ENCODE results near the gene GOSR2. TPM values are rescaled to one million over a fixed set of nuclear protein-coding genes. Genes with fewer than 3 reads are reported as not detected.

GOSR2 gene
- total and polyA plus RNA-seq, 2 of the 8 experiments (the other 6 are each of a cell fraction or from before 2014, with no cell fraction given) = 28.2 to 36.2 TPM

DNA sequence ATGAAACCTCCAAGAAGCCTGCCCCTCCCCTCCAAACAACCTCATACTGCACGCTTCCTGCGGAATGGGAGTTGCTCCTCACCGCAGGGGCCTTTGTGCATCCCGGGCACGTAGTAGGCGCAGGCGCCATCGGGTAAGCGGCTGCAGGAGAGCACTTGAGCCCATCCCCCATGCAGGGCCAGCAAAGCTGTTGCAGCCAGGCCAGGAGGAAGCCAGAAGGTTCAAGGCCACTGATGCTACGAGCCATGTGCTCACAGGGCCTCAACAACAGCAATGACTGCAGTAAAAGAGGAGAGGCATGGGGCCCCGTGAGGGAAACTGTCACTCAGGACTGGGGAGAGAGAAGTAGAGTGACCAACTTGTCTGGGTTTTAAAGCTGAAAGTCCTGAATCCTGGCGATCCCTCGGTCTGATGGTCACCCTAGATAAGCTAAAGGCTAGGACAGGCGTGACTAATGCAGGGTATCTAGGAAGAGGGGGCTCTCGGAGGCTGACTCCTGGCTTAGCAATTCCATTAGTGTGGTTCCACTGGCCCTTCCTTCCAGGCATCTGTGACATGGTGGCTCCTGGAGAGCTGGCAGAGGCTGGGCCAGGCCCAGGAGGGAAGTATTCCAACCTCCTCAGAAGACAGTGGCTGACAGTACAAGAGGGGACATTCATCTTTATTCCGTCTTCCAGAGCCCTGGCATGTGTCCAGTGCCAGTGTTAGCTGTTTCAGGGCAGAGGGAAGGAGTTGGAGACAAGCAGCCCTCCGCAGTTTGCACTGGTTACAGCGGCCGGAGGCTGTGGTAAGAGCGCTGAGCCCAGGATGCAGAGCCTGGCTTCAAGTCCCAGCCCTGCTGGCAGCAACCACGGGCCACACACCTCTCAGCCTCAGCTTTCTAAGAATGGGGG is 20.8 kb downstream of the GOSR2 start:
- CTCF ChIA-PET (ENCODE audit: partially characterized antibody) = interaction anchor here (0.6 to 10.0 kb wide), 23 partner anchors 11 to 138 kb away, joined by 3 to 154 read pairs (median 10); no protein-coding TSS in a partner anchor
- Histone ChIP-seq H3K4me2 (ENCODE audit: insufficient read depth in 1 of 2, low read depth in 2 of 2, low read length in 2 of 2) (peak overlapping the region in 1 of 2 experiments; percentile 12; a peak in 1 of 4 replicates), H3K9ac (replicated peaks in 1 of 4; ENCODE audit: extremely low read depth in 1 of 4, low read depth in 3 of 4, low read length in 3 of 4) (no peak overlapping the region)
- TF ChIP-seq EGR1 (IDR thresholded peaks at IDR 0.05; ENCODE audit: borderline replicate concordance, low read depth, low read length) (no peak), USF2 (IDR thresholded peaks at IDR 0.05; ENCODE audit: low read length) (no peak), SP2 (IDR thresholded peaks at IDR 0.05; ENCODE audit: low read length) (no peak), POLR2A (IDR thresholded peaks at IDR 0.05; ENCODE audit: control extremely low read depth in 1 of 2, low read depth in 2 of 2, low read length in 2 of 2) (peak in 1 of 2 experiments; percentile 50; a peak in 1 of 3 replicates)
- TF ChIP-seq, protein P1, sequence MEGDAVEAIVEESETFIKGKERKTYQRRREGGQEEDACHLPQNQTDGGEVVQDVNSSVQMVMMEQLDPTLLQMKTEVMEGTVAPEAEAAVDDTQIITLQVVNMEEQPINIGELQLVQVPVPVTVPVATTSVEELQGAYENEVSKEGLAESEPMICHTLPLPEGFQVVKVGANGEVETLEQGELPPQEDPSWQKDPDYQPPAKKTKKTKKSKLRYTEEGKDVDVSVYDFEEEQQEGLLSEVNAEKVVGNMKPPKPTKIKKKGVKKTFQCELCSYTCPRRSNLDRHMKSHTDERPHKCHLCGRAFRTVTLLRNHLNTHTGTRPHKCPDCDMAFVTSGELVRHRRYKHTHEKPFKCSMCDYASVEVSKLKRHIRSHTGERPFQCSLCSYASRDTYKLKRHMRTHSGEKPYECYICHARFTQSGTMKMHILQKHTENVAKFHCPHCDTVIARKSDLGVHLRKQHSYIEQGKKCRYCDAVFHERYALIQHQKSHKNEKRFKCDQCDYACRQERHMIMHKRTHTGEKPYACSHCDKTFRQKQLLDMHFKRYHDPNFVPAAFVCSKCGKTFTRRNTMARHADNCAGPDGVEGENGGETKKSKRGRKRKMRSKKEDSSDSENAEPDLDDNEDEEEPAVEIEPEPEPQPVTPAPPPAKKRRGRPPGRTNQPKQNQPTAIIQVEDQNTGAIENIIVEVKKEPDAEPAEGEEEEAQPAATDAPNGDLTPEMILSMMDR (IDR thresholded peaks at IDR 0.05; ENCODE audit: control extremely low read depth in 1 of 3, insufficient read depth in 1 of 3, low read depth in 1 of 3, low read length in 3 of 3) = no peak

More for the DNA sequence above, 20.8 kb downstream of the GOSR2 start:
- Histone ChIP-seq H3K56ac (replicated peaks; ENCODE audit: insufficient read length, low read depth, low read length) (no peak overlapping the region), H3K4ac (replicated peaks; ENCODE audit: insufficient read length, low read depth, low read length) (peak overlapping the region; percentile 47), H4K5ac (ENCODE audit: insufficient read length, low read depth, low read length) (no peak overlapping the region), H2BK120ac (replicated peaks; ENCODE audit: low read depth, low read length) (no peak overlapping the region), H3K36me3 (ENCODE audit: control insufficient read depth in 2 of 4, insufficient read depth in 4 of 4, low read length in 3 of 4) (peaks cover 2 to 13% (median 7%) of the 10 kb centered on the region in 4 experiments; a peak in 4 of 8 replicates), H2BK5ac (ENCODE audit: low read depth, low read length) (0 out of 2 replicates have a peak overlapping the region, but pooled peaks have one; percentile 23), H3K79me2 (ENCODE audit: control insufficient read depth in 1 of 2, insufficient read depth in 2 of 2, low read length in 2 of 2) (no peaks in the 10 kb centered on the region), H4K20me1 (replicated peaks in 1 of 2; ENCODE audit: control insufficient read depth in 1 of 2, insufficient read depth in 2 of 2, low read length in 2 of 2) (peaks cover 0 to 4% of the 10 kb centered on the region in 2 experiments), H3K18ac (ENCODE audit: extremely low read depth, low read length) (peak overlapping the region; percentile 54; the same call in 1 of the 2 replicates), H2AK5ac (ENCODE audit: low read depth, low read length) (no peak overlapping the region), H3K9me3 (ENCODE audit: insufficient read depth in 2 of 2, low read depth in 1 of 2, low read length in 1 of 2) (no peaks in the 10 kb centered on the region), H4K8ac (ENCODE audit: extremely low read depth, insufficient read depth, low read length) (peak overlapping the region; percentile 26; the same call in 1 of the 2 replicates), H2AFZ (ENCODE audit: low read length) (no peak overlapping the region), H3K23ac (ENCODE audit: insufficient read length) (no peak overlapping the region), H3K4me3 (ENCODE audit: extremely low read depth in 1 of 4, insufficient read depth in 2 of 4, low read depth in 3 of 4, low read length in 4 of 4) (no peak overlapping the region), H2BK15ac (ENCODE audit: low read length) (no peak overlapping the region), H2BK12ac (ENCODE audit: low read depth, low read length) (no peak overlapping the region), H2BK20ac (ENCODE audit: low read length) (no peak overlapping the region), H3K79me1 (ENCODE audit: low read depth, low read length) (no peaks in the 10 kb centered on the region), H3K23me2 (ENCODE audit: low read depth, low read length) (no peaks in the 10 kb centered on the region), H3K27ac (ENCODE audit: low read depth, low read length) (no peak overlapping the region), H3K4me1 (replicated peaks in 1 of 4; ENCODE audit: control insufficient read depth in 3 of 4, insufficient read depth in 4 of 4, low read length in 3 of 4) (peaks cover 6 to 16% (median 9%) of the 10 kb centered on the region in 4 experiments), H3K14ac (ENCODE audit: insufficient read length) (no peak overlapping the region), H4K91ac (replicated peaks; ENCODE audit: insufficient read length, low read length) (no peak overlapping the region), H3K27me3 (replicated peaks in 1 of 4; ENCODE audit: control insufficient read depth in 3 of 4, extremely low read depth in 1 of 4, insufficient read depth in 3 of 4, low read length in 3 of 4) (no peaks in the 10 kb centered on the region)
- DNase-seq (ENCODE audit: low read depth in 1 of 2, low spot score in 2 of 2) (peak in 1 of 2 experiments; percentile 57), FAIRE-seq (no peak)
- POLR2A ChIA-PET (ENCODE audit: partially characterized antibody) = interaction anchor here (0.8 to 3.8 kb wide), 15 partner anchors 8 to 116 kb away, joined by 3 to 24 read pairs (median 3); partner anchors contain the start of gene RPRML
- WGBS, 2 experiments (ENCODE audit: extremely low coverage in 1 of 2, insufficient coverage in 1 of 2, insufficient read length in 1 of 2, insufficient replicate concordance in 2 of 2, low coverage in 1 of 2, low lambda C conversion rate in 2 of 2, missing lambda C conversion rate in 1 of 2) = 72% methylated on average over 21 of the region's 21 CpGs; no CpG with 5 or more reads in 1 of the 2 experiments
